Measurements from ENCODE around the gene AFF4.
A peak's percentile ranks its signal among the peaks of the same experiment; 100 is the strongest.
"Not testable (repeated sequence)": the region's sequence is repeated elsewhere in the genome, so short reads cannot be mapped to it uniquely, and the experiment has no call there.

Gene AFF4

GRCh38 chr5:132971483-132972435, 8.3 kb upstream of the AFF4 start:
- Mint-ChIP-seq H3K4me3 (no peak overlapping the region), H3K9me3 (peaks cover under 1% of the 10 kb centered on the region), H3K36me3 (no peaks in the 10 kb centered on the region), H3K4me1 (no peaks in the 10 kb centered on the region), H3K27me3 (peaks cover 4% of the 10 kb centered on the region), H3K27ac (no peak overlapping the region)
- DNase-seq, result no peak
- CTCF ChIA-PET, result interaction anchor here (0.5 kb wide), 1 partner anchor 18 kb away, joined by 3 read pairs; no protein-coding TSS in a partner anchor

- no peak overlapping the region for H3K4me3 Mint-ChIP-seq
- CTCF ChIA-PET, result no interaction called here
- peaks cover 4% of the 10 kb centered on the region for H3K27me3 Mint-ChIP-seq
- H3K4me1 Mint-ChIP-seq, result peaks cover 20% of the 10 kb centered on the region
- no peaks in the 10 kb centered on the region for H3K9me3 Mint-ChIP-seq
- no peak overlapping the region for H3K27ac Mint-ChIP-seq
- DNase-seq, result no peak
- peaks cover 7% of the 10 kb centered on the region for H3K36me3 Mint-ChIP-seq
Observed at GRCh38 chr5:132965120-132965519, 1.7 kb upstream of the AFF4 start.

- H3K4me3 Mint-ChIP-seq, result peak overlapping the region; percentile 95
- peaks cover 27% of the 10 kb centered on the region for H3K4me1 Mint-ChIP-seq
- H3K27ac Mint-ChIP-seq, result peak overlapping the region; percentile 96
- H3K27me3 Mint-ChIP-seq, result no peaks in the 10 kb centered on the region
- CTCF ChIA-PET, result no interaction called here
- peak; percentile 47 for DNase-seq
- H3K9me3 Mint-ChIP-seq, result no peaks in the 10 kb centered on the region
- H3K36me3 Mint-ChIP-seq, result peaks cover 15% of the 10 kb centered on the region
Observed at GRCh38 chr5:132962429-132963021, 909 bp downstream of the AFF4 start.

- Mint-ChIP-seq H3K27ac (peak overlapping the region; percentile 96), H3K36me3 (peaks cover 15% of the 10 kb centered on the region), H3K27me3 (no peaks in the 10 kb centered on the region), H3K4me1 (peaks cover 27% of the 10 kb centered on the region), H3K4me3 (peak overlapping the region; percentile 95), H3K9me3 (no peaks in the 10 kb centered on the region)
- DNase-seq, result no peak
- CTCF ChIA-PET, result no interaction called here
Observed at GRCh38 chr5:132961887-132962286, 1.5 kb downstream of the AFF4 start.

GRCh38 chr5:132961123-132961815, 2.2 kb downstream of the AFF4 start:
- DNase-seq, H3K27me3 Mint-ChIP-seq, CTCF ChIA-PET, H3K9me3 Mint-ChIP-seq, H3K27ac Mint-ChIP-seq: not testable (repeated sequence)
- H3K4me3 Mint-ChIP-seq, result peak overlapping the region; percentile 95
- peaks cover 16% of the 10 kb centered on the region for H3K36me3 Mint-ChIP-seq
- H3K4me1 Mint-ChIP-seq, result peaks cover 27% of the 10 kb centered on the region

- H3K27me3 Mint-ChIP-seq, H3K27ac Mint-ChIP-seq, H3K4me3 Mint-ChIP-seq, DNase-seq, H3K9me3 Mint-ChIP-seq, CTCF ChIA-PET: not testable (repeated sequence)
- H3K4me1 Mint-ChIP-seq, result peaks cover 22% of the 10 kb centered on the region
- H3K36me3 Mint-ChIP-seq, result peaks cover 28% of the 10 kb centered on the region
Observed at GRCh38 chr5:132956166-132956799, 7.2 kb downstream of the AFF4 start.

- no peak for DNase-seq
- H3K27ac Mint-ChIP-seq, result no peak overlapping the region
- no peaks in the 10 kb centered on the region for H3K9me3 Mint-ChIP-seq
- peaks cover 26% of the 10 kb centered on the region for H3K36me3 Mint-ChIP-seq
- peaks cover 13% of the 10 kb centered on the region for H3K4me1 Mint-ChIP-seq
- no peak overlapping the region for H3K4me3 Mint-ChIP-seq
- CTCF ChIA-PET, result no interaction called here
- no peaks in the 10 kb centered on the region for H3K27me3 Mint-ChIP-seq
Observed at GRCh38 chr5:132953710-132954109, 9.7 kb downstream of the AFF4 start.

GRCh38 chr5:132952829-132953228, 10.6 kb downstream of the AFF4 start:
- CTCF ChIA-PET, result no interaction called here
- Mint-ChIP-seq H3K27ac (no peak overlapping the region), H3K4me3 (no peak overlapping the region), H3K27me3 (no peaks in the 10 kb centered on the region), H3K9me3 (no peaks in the 10 kb centered on the region), H3K4me1 (peaks cover 12% of the 10 kb centered on the region), H3K36me3 (peaks cover 23% of the 10 kb centered on the region)
- no peak for DNase-seq

- no peak overlapping the region for H3K4me3 Mint-ChIP-seq
- H3K27me3 Mint-ChIP-seq, result no peaks in the 10 kb centered on the region
- CTCF ChIA-PET, result no interaction called here
- peaks cover 15% of the 10 kb centered on the region for H3K4me1 Mint-ChIP-seq
- no peak overlapping the region for H3K27ac Mint-ChIP-seq
- peaks cover 26% of the 10 kb centered on the region for H3K36me3 Mint-ChIP-seq
- no peaks in the 10 kb centered on the region for H3K9me3 Mint-ChIP-seq
- DNase-seq, result no peak
Observed at GRCh38 chr5:132951897-132952296, 11.5 kb downstream of the AFF4 start.

GRCh38 chr5:132949136-132949535, 14.3 kb downstream of the AFF4 start:
- H3K36me3 Mint-ChIP-seq, result peaks cover 18% of the 10 kb centered on the region
- no peaks in the 10 kb centered on the region for H3K9me3 Mint-ChIP-seq
- no peaks in the 10 kb centered on the region for H3K27me3 Mint-ChIP-seq
- no peak overlapping the region for H3K4me3 Mint-ChIP-seq
- no peak for DNase-seq
- peaks cover 22% of the 10 kb centered on the region for H3K4me1 Mint-ChIP-seq
- CTCF ChIA-PET, result no interaction called here
- no peak overlapping the region for H3K27ac Mint-ChIP-seq

- Mint-ChIP-seq H3K27ac (no peak overlapping the region), H3K4me3 (no peak overlapping the region), H3K4me1 (peaks cover 17% of the 10 kb centered on the region), H3K36me3 (peaks cover 12% of the 10 kb centered on the region), H3K27me3 (no peaks in the 10 kb centered on the region), H3K9me3 (no peaks in the 10 kb centered on the region)
- CTCF ChIA-PET, result no interaction called here
- no peak for DNase-seq
Observed at GRCh38 chr5:132947671-132948070, 15.8 kb downstream of the AFF4 start.

- DNase-seq, H3K4me3 Mint-ChIP-seq, H3K9me3 Mint-ChIP-seq, H3K27ac Mint-ChIP-seq, H3K27me3 Mint-ChIP-seq, CTCF ChIA-PET, H3K36me3 Mint-ChIP-seq: not testable (repeated sequence)
- peaks cover 17% of the 10 kb centered on the region for H3K4me1 Mint-ChIP-seq
Observed at GRCh38 chr5:132945315-132945714, 18.1 kb downstream of the AFF4 start.

GRCh38 chr5:132943362-132944022, 19.9 kb downstream of the AFF4 start:
- Mint-ChIP-seq H3K4me1 (peaks cover 17% of the 10 kb centered on the region), H3K4me3 (no peak overlapping the region), H3K27me3 (no peaks in the 10 kb centered on the region), H3K27ac (no peak overlapping the region), H3K9me3 (no peaks in the 10 kb centered on the region), H3K36me3 (peaks cover 6% of the 10 kb centered on the region)
- CTCF ChIA-PET, result no interaction called here
- no peak for DNase-seq

GRCh38 chr5:132941331-132941730, 22.1 kb downstream of the AFF4 start:
- H3K36me3 Mint-ChIP-seq, result peaks cover 10% of the 10 kb centered on the region
- H3K27me3 Mint-ChIP-seq, result no peaks in the 10 kb centered on the region
- DNase-seq, result no peak
- peaks cover 11% of the 10 kb centered on the region for H3K4me1 Mint-ChIP-seq
- H3K9me3 Mint-ChIP-seq, result no peaks in the 10 kb centered on the region
- H3K27ac Mint-ChIP-seq, result no peak overlapping the region
- CTCF ChIA-PET, result no interaction called here
- no peak overlapping the region for H3K4me3 Mint-ChIP-seq

All from activated naive CD4-positive, alpha-beta T cell treated with anti-CD3 and anti-CD28 coated beads, Interleukin-2, amount 10 ng/mL, durations not matched to agents 7 days and 5 days (primary cell).